HL-60 (cell line): ENCODE results near the gene TMCO6.
"Not testable (repeated sequence)": the region's sequence is repeated elsewhere in the genome, so short reads cannot be mapped to it uniquely, and the experiment has no call there.

Experiments used
- DNase-seq, 2 experiments: peaks; one replicate each; pipeline ENCODE4 v3.0.0-alpha.2; 2010 to 2020; ENCODE audit warnings: low read depth in 1 of 2, low spot score in 1 of 2
- H3K27ac ChIP-seq: fragments of 250-450 bp; sonication (Bioruptor Pico); replicated peaks from 2 replicates; pipeline ENCODE4 v1.5.1; 2020; ENCODE audit warnings: mild to moderate bottlenecking, moderate library complexity
- H3K27me3 ChIP-seq: fragments of 250-450 bp; sonication (Bioruptor Pico); 2 replicates; pipeline ENCODE4 v1.5.1; 2021; ENCODE audit warnings: mild to moderate bottlenecking, moderate library complexity; ENCODE audit not compliant: insufficient read depth, poor library complexity, severe bottlenecking
- H3K4me3 ChIP-seq: replicated peaks from 2 replicates; pipeline ENCODE4 v1.5.1; 2011; ENCODE audit warnings: mild to moderate bottlenecking, control low read depth, low read length; ENCODE audit not compliant: insufficient read depth
- CTCF ChIP-seq: IDR thresholded peaks from one replicate; pipeline ENCODE4 v1.5.1; 2011; ENCODE audit warnings: low read length, control low read depth, inconsistent platforms; ENCODE audit not compliant: insufficient read depth
- GABPA ChIP-seq: IDR thresholded peaks from 2 replicates; pipeline ENCODE4 v1.6.1; 2012; ENCODE audit warnings: low read depth
- POLR2AphosphoS5 ChIP-seq: IDR thresholded peaks from 2 replicates; pipeline ENCODE4 v1.6.1; 2012; ENCODE audit warnings: low read depth
- REST ChIP-seq: IDR thresholded peaks from 2 replicates; pipeline ENCODE4 v1.6.1; 2012; ENCODE audit warnings: low read depth; ENCODE audit not compliant: insufficient replicate concordance
- SPI1 ChIP-seq: IDR thresholded peaks from 2 replicates; pipeline ENCODE4 v1.6.1; 2012; ENCODE audit warnings: low read depth, mild to moderate bottlenecking, borderline replicate concordance
- long read RNA-seq: library from polyadenylated mRNA; unstranded; transcript quantifications from one replicate; pipeline ENCODE4 v2.0.0, GENCODE V29; 2020

TMCO6 gene
- long read RNA-seq, transcript TMCO6-203 (12 exons, 1,887 nt), result major isoform, 38 of 74 reads
- long read RNA-seq, partial matches to known transcripts, result 9 of 74 reads
- long read RNA-seq, other reads (novel, unspliced or antisense), result 27 of 74 reads

- Histone ChIP-seq H3K4me3 (peak within 1 kb of the TSS; percentile 82), H3K27me3 (no peaks in the 10 kb centered on the region), H3K27ac (peak within 1 kb of the TSS; percentile 67)
- TF ChIP-seq REST (no peak), POLR2AphosphoS5 (peak; percentile 76), SPI1 (peak; percentile 70; the same call in 1 of the 2 replicates), GABPA (no peak), CTCF (peak; percentile 53)
- peak; percentile 97 for DNase-seq
Observed at GRCh38 chr5:140639148-140639981, at the start of gene TMCO6. Gene TMCO6, plus strand, starts transcription at chr5:140639451. Its CDS starts 77 bp downstream, at chr5:140639528.

- TF ChIP-seq CTCF (no peak), POLR2AphosphoS5 (no peak), SPI1 (no peak), REST (no peak)
- H3K4me3 ChIP-seq, result no peak overlapping the region
- no peaks in the 10 kb centered on the region for H3K27me3 ChIP-seq
Observed at GRCh38 chr5:140590861-140591260, 48.4 kb upstream of the TMCO6 start.

GRCh38 chr5:140591747-140592372, 47.4 kb upstream of the TMCO6 start:
- no peaks in the 10 kb centered on the region for H3K27me3 ChIP-seq
- peak in 1 of 2 experiments; percentile 38 for DNase-seq
- TF ChIP-seq POLR2AphosphoS5 (no peak), REST (no peak), CTCF (no peak), GABPA (no peak), SPI1 (no peak)
- peak overlapping the region; percentile 6; the same call in 1 of the 2 replicates for H3K27ac ChIP-seq
- H3K4me3 ChIP-seq, result no peak overlapping the region

More at GRCh38 chr5:140590861-140591260, 48.4 kb upstream of the TMCO6 start:
- no peak overlapping the region for H3K27ac ChIP-seq
- DNase-seq, result no peak

- H3K27ac ChIP-seq, H3K27me3 ChIP-seq, DNase-seq, H3K4me3 ChIP-seq: not testable (repeated sequence)
Observed at GRCh38 chr5:140593070-140593469, 46.2 kb upstream of the TMCO6 start.
